GM12878 (cell line): ENCODE results near the gene ARGLU1. TPM values are rescaled to one million over a fixed set of nuclear protein-coding genes. Genes with fewer than 3 reads are reported as not detected.

Source experiments
- ATAC-seq: fragments of 200-7000 bp; cut with Tn5 transposase; 3 replicates; pipeline ENCODE4 v1.9.1; 2020; ENCODE audit warnings: mild to moderate bottlenecking, moderate library complexity
- BruUV-seq: library from RNA; stranded (reverse); fragments of 400-500 nt; replicated peaks from 2 replicates; lab custom pipeline; 2021; lab: Mats Ljungman, UMichigan
- CTCF ChIA-PET: fragments of 300-600 bp; sonication (Branson Sonifier 250); formaldehyde crosslinking; extraction: SDS; loops from one replicate; lab custom pipeline; 2021; ENCODE audit warnings: inconsistent platforms; lab: Yijun Ruan, JAX
- POLR2A ChIA-PET: fragments of 350-600 bp; formaldehyde crosslinking; extraction: SDS; loops from one replicate; lab custom pipeline; 2021; ENCODE audit warnings: inconsistent platforms; lab: Charles Lee
- RAD21 ChIA-PET: fragments of 300-600 bp; sonication (Branson Sonifier 250); formaldehyde crosslinking; loops from one replicate; lab custom pipeline; 2023; ENCODE audit warnings: antibody characterized with exemption; ENCODE audit not compliant: unreplicated experiment; lab: Charles Lee
- SMC1A ChIA-PET: fragments of 300-600 bp; sonication (Branson Sonifier 250); formaldehyde crosslinking; loops from one replicate; lab custom pipeline; 2023; ENCODE audit not compliant: unreplicated experiment, uncharacterized antibody; lab: Charles Lee
- DNase-seq: peaks from one replicate; pipeline ENCODE4 v3.0.0-alpha.2; 2011; ENCODE audit warnings: low read depth, low spot score
- FAIRE-seq: peaks from 3 replicates; lab custom pipeline; 2011; peaks lifted over from hg19 to GRCh38; lab: Jason Lieb, UNC
- H2AFZ ChIP-seq: 2 replicates; pipeline ENCODE4 v1.6.0; 2011; ENCODE audit warnings: low read depth, low read length, control low read depth; ENCODE audit not compliant: control insufficient read depth
- H3K27ac ChIP-seq: 2 replicates; pipeline ENCODE4 v1.5.1; 2011; ENCODE audit warnings: control low read depth; ENCODE audit not compliant: control insufficient read depth, insufficient read depth
- H3K27me3 ChIP-seq, 2 experiments: replicated peaks in 1 of 2; 2 replicates each; pipeline versions ENCODE4 v1.6.0 to v1.6.1; 2011; ENCODE audit warnings: low read length in 1 of 2; ENCODE audit not compliant: control insufficient read depth in 2 of 2, insufficient read depth in 2 of 2
- H3K36me3 ChIP-seq, 2 experiments: 2 replicates each; pipeline ENCODE4 v1.5.1; 2011; ENCODE audit warnings: low read length in 1 of 2; ENCODE audit not compliant: control insufficient read depth in 2 of 2, insufficient read depth in 2 of 2
- H3K4me1 ChIP-seq: 2 replicates; pipeline ENCODE4 v1.6.1; 2011; ENCODE audit warnings: mild to moderate bottlenecking, low read length, moderate library complexity, mixed read lengths; ENCODE audit not compliant: control insufficient read depth, insufficient read depth
- H3K4me2 ChIP-seq: 2 replicates; pipeline ENCODE4 v1.6.0; 2011; ENCODE audit warnings: control low read depth; ENCODE audit not compliant: control insufficient read depth, insufficient read depth
- H3K4me3 ChIP-seq: fragments of 200-600 bp; sonication (generic); 2 replicates; pipeline ENCODE4 v1.5.1; 2016
- H3K79me2 ChIP-seq: 2 replicates; pipeline ENCODE4 v1.6.0; 2011; ENCODE audit warnings: low read length; ENCODE audit not compliant: control insufficient read depth, insufficient read depth
- H3K9ac ChIP-seq: 2 replicates; pipeline ENCODE4 v1.8.0; 2011; ENCODE audit warnings: low read length, control low read depth, mixed read lengths; ENCODE audit not compliant: control insufficient read depth, insufficient read depth
- H3K9me3 ChIP-seq: replicated peaks from 3 replicates; pipeline ENCODE4 v1.5.1; 2011; ENCODE audit warnings: mild to moderate bottlenecking, low read length; ENCODE audit not compliant: control insufficient read depth, insufficient read depth
- H4K20me1 ChIP-seq: 2 replicates; pipeline ENCODE4 v1.6.0; 2011; ENCODE audit not compliant: control insufficient read depth, insufficient read depth
- BRCA1 ChIP-seq: IDR thresholded peaks from 2 replicates; pipeline ENCODE4 v1.6.1; 2011; ENCODE audit warnings: low read depth, low read length, improper control_type of control experiment
- EED ChIP-seq: sonication (generic); IDR thresholded peaks from 2 replicates; pipeline ENCODE4 v1.6.1; 2016; ENCODE audit warnings: antibody characterized with exemption, low read depth
- FOXM1 ChIP-seq: IDR thresholded peaks from 2 replicates; pipeline ENCODE4 v1.6.1; 2012; ENCODE audit warnings: low read depth, mild to moderate bottlenecking, inconsistent platforms, low read length, moderate library complexity
- JUND ChIP-seq: IDR thresholded peaks from 2 replicates; pipeline ENCODE4 v1.6.1; 2012; ENCODE audit warnings: low read depth, mild to moderate bottlenecking, low read length, improper control_type of control experiment, moderate library complexity
- MEF2A ChIP-seq: IDR thresholded peaks from 2 replicates; pipeline ENCODE4 v1.6.1; 2011; ENCODE audit warnings: low read depth, mild to moderate bottlenecking, low read length, moderate library complexity; ENCODE audit not compliant: insufficient read depth
- SMAD5 ChIP-seq: IDR thresholded peaks from 2 replicates; pipeline ENCODE4 v1.6.1; 2016; ENCODE audit warnings: antibody characterized with exemption, low read depth
- SP1 ChIP-seq: IDR thresholded peaks from one replicate; pipeline ENCODE4 v1.6.1; 2011; ENCODE audit warnings: low read depth, low read length
- TCF12 ChIP-seq: IDR thresholded peaks from 2 replicates; pipeline ENCODE4 v1.6.1; 2011; ENCODE audit warnings: low read depth, mild to moderate bottlenecking, low read length
- TCF7 ChIP-seq: IDR thresholded peaks from 2 replicates; pipeline ENCODE4 v1.6.1; 2014; ENCODE audit warnings: antibody characterized with exemption, borderline replicate concordance
- WGBS: methylation state at CpG from one replicate; pipeline ENCODE4 v1.1.6; 2016; ENCODE audit warnings: low lambda C conversion rate; ENCODE audit not compliant: insufficient replicate concordance, insufficient coverage; ENCODE audit errors: missing lambda C conversion rate; 5-methylcytosine and 5-hydroxymethylcytosine counted together
- in situ Hi-C: fragments of 300-500 bp; cut with MboI; formaldehyde crosslinking; loops from 9 replicates; pipeline ENCODE4 v1.14.3; 2018; ENCODE audit warnings: mixed read lengths
- intact Hi-C: fragments of 100-400 bp; cut with micrococcal nuclease; formaldehyde crosslinking; loops from one replicate; pipeline ENCODE4 v1.14.2; 2022; ENCODE audit not compliant: unreplicated experiment
- polyA plus RNA-seq, 11 experiments: library from polyadenylated mRNA; depleted of rRNA in 4 of 11; unstranded in 6 of 11; stranded (reverse) in 5 of 11; fragments of >200 nt; fragmentation: Nextera tagmentation in 4 of 11; fragmentation: Illumina TruSeq in 1 of 11; extraction: Ambion mirVana in 4 of 11; extraction: Trizol in 1 of 11; gene quantifications; 1 replicate in 1 of 11; 2 replicates in 10 of 11; pipeline versions ENCODE4 v1.2.1 to v1.2.3, GENCODE V29; 2011 to 2016; ENCODE audit warnings: inconsistent platforms in 2 of 11, missing spikeins in 2 of 11, low read depth in 1 of 11
- total RNA-seq, 4 experiments: library from RNA; depleted of rRNA in 3 of 4; stranded (reverse); fragments of >200 nt in 3 of 4; fragmentation: Illumina TruSeq in 1 of 4; extraction: Trizol in 1 of 4; gene quantifications; 2 replicates each; pipeline versions ENCODE4 v1.2.1 to v1.2.3, GENCODE V29; 2013 to 2021
- TF ChIP-seq, protein P1 (sequence below): IDR thresholded peaks from 2 replicates; pipeline ENCODE4 v1.6.1; 2012; ENCODE audit warnings: low read depth, low read length, improper control_type of control experiment

Gene ARGLU1
- total and polyA plus RNA-seq, 10 of the 15 experiments (the other 5 are each of a cell fraction or from before 2014, with no cell fraction given), result 47.1 to 197 (median 98.3) TPM

DNA sequence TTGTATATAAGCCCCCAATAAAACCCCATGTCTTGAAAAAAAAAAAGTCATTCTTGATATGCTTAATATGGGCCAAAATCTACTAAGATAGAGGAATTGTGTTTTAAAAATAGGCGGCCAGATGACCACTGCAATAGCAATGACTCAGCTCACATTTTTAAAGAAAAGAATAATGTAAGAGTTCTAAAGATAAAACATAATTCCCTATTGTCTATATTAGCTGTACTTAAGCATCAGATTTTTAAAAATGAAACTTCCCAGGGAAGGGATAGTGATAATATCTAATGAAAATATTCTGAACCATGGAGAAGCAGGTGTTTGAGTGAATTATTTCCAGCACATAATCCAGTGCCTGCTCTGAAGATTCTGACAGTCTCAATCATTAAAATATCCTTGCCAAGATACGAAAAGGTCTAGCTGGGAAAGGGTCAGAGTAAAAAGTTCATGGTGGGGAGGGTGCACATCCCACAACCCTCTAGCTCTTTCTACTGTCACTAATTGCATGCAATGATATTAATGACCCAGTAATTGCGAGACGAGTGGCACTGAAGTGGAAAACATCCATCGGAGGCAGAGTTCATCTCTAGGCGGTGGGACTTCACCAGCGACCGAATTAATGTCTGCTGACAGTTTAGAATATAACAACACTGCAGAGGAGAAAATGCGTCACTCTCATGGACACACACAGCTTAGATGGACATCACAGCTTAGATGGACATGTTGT is 64.0 kb downstream of the ARGLU1 start:
- Histone ChIP-seq H3K27me3 (no peaks in the 10 kb centered on the region), H3K79me2 (no peaks in the 10 kb centered on the region), H3K27ac (no peak overlapping the region), H3K9ac (no peak overlapping the region), H3K36me3 (no peaks in the 10 kb centered on the region), H4K20me1 (no peaks in the 10 kb centered on the region), H2AFZ (no peak overlapping the region), H3K4me1 (no peaks in the 10 kb centered on the region), H3K4me2 (no peak overlapping the region), H3K4me3 (no peak overlapping the region), H3K9me3 (no peaks in the 10 kb centered on the region)
- DNase-seq (no peak), FAIRE-seq (no peak), ATAC-seq (no peak)
- 46% methylated on average over 9 of the region's 9 CpGs for WGBS
- RAD21 ChIA-PET, result interaction anchor here (1.0 kb wide), 1 partner anchor 9 kb away, joined by 3 read pairs; no protein-coding TSS in a partner anchor
- POLR2A ChIA-PET, result interaction anchor here (0.6 kb wide), 1 partner anchor 434 kb away, joined by 3 read pairs; no protein-coding TSS in a partner anchor
- no TSS peak for BruUV-seq
- intact Hi-C loops (no loop called here), in situ Hi-C loops (no loop called here)
- CTCF ChIA-PET, result interaction anchor here (1.0 to 1.1 kb wide), 2 partner anchors 32 to 116 kb away, joined by 3 read pairs; no protein-coding TSS in a partner anchor
- TF ChIP-seq MEF2A, result no peak
- TF ChIP-seq TCF7, result no peak
- TF ChIP-seq BRCA1, result no peak
- TF ChIP-seq SP1, result no peak
- TF ChIP-seq TCF12, result no peak
- TF ChIP-seq JUND, result no peak
- TF ChIP-seq, protein P1, sequence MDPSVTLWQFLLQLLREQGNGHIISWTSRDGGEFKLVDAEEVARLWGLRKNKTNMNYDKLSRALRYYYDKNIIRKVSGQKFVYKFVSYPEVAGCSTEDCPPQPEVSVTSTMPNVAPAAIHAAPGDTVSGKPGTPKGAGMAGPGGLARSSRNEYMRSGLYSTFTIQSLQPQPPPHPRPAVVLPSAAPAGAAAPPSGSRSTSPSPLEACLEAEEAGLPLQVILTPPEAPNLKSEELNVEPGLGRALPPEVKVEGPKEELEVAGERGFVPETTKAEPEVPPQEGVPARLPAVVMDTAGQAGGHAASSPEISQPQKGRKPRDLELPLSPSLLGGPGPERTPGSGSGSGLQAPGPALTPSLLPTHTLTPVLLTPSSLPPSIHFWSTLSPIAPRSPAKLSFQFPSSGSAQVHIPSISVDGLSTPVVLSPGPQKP, result no peak
- no peak for TF ChIP-seq SMAD5
- TF ChIP-seq FOXM1, result no peak
- no peak for TF ChIP-seq EED
- SMC1A ChIA-PET, result no interaction called here
